Suprapubic skin (tissue), 3 donors: Measurements from ENCODE around the gene GARIN5A.

Source experiments
- EP300 ChIP-seq: sonication (generic); formaldehyde crosslinking; IDR thresholded peaks from one replicate; pipeline ENCODE4 v1.6.1; 2017; ENCODE audit warnings: antibody characterized with exemption
- POLR2A ChIP-seq, 2 donors: fragments of 450-650 bp; IDR thresholded peaks; one replicate each; pipeline ENCODE4 v1.6.1; 2017; ENCODE audit warnings: antibody characterized with exemption in 2 of 2, mild to moderate bottlenecking in 2 of 2, moderate library complexity in 2 of 2
- TF ChIP-seq, protein P1 (sequence below), 2 donors: fragments of 200-600 bp in 1 of 2; fragments of 450-650 bp in 1 of 2; sonication (generic) in 1 of 2; IDR thresholded peaks; one replicate each; pipeline ENCODE4 v1.5.1; 2016 to 2019; ENCODE audit warnings: antibody characterized with exemption in 2 of 2, mild to moderate bottlenecking in 1 of 2, moderate library complexity in 1 of 2

GRCh38 chr19:50468818-50469217 lies 7.8 kb downstream of the GARIN5A start:
- TF ChIP-seq, protein P1, sequence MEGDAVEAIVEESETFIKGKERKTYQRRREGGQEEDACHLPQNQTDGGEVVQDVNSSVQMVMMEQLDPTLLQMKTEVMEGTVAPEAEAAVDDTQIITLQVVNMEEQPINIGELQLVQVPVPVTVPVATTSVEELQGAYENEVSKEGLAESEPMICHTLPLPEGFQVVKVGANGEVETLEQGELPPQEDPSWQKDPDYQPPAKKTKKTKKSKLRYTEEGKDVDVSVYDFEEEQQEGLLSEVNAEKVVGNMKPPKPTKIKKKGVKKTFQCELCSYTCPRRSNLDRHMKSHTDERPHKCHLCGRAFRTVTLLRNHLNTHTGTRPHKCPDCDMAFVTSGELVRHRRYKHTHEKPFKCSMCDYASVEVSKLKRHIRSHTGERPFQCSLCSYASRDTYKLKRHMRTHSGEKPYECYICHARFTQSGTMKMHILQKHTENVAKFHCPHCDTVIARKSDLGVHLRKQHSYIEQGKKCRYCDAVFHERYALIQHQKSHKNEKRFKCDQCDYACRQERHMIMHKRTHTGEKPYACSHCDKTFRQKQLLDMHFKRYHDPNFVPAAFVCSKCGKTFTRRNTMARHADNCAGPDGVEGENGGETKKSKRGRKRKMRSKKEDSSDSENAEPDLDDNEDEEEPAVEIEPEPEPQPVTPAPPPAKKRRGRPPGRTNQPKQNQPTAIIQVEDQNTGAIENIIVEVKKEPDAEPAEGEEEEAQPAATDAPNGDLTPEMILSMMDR (IDR thresholded peaks at IDR 0.05) = no peak
- TF ChIP-seq POLR2A (IDR thresholded peaks at IDR 0.05) = no peak
- no peak for TF ChIP-seq EP300
